B cell (primary cell): Measurements from ENCODE around the gene DEXI. TPM values are rescaled to one million over a fixed set of nuclear protein-coding genes. Genes with fewer than 3 reads are reported as not detected.

Experiments used
- ATAC-seq: fragments of 200-7000 bp; cut with Tn5 transposase; one replicate; pipeline ENCODE4 v1.10.0; 2021; ENCODE audit warnings: low read depth, mild to moderate bottlenecking, moderate number of reproducible peaks, moderate library complexity
- CTCF ChIA-PET: fragments of 350-600 bp; sonication (Branson Sonifier 250); formaldehyde crosslinking; loops from one replicate; lab custom pipeline; 2021; ENCODE audit warnings: antibody characterized with exemption, inconsistent platforms; lab: Charles Lee
- POLR2A ChIA-PET: fragments of 350-600 bp; sonication (Branson Sonifier 250); formaldehyde crosslinking; loops from one replicate; lab custom pipeline; 2021; ENCODE audit warnings: antibody characterized with exemption; lab: Charles Lee
- DNase-seq: peaks from one replicate; pipeline ENCODE4 v3.0.0; 2013
- H2AFZ ChIP-seq: 2 replicates; pipeline ENCODE4 v1.6.1; 2012; ENCODE audit warnings: mild to moderate bottlenecking, low read depth, low read length; ENCODE audit not compliant: insufficient read depth, poor library complexity, severe bottlenecking
- H3K27ac ChIP-seq, 2 donors: 1 replicate in 1 of 2; 2 replicates in 1 of 2; pipeline ENCODE4 v1.5.1; 2012 to 2013; ENCODE audit warnings: low read length in 2 of 2, mild to moderate bottlenecking in 2 of 2, moderate library complexity in 1 of 2
- H3K27me3 ChIP-seq, 4 experiments: fragments of 200-600 bp in 1 of 4; sonication (generic) in 1 of 4; replicated peaks in 1 of 4; 1 replicate in 2 of 4; 2 replicates in 2 of 4; pipeline versions ENCODE4 v1.6.1 to v1.7.0; 2013 to 2016; ENCODE audit warnings: low read length in 3 of 4, mild to moderate bottlenecking in 2 of 4, mixed read lengths in 1 of 4, moderate library complexity in 1 of 4; ENCODE audit not compliant: insufficient read depth in 4 of 4, control insufficient read depth in 3 of 4; ENCODE audit errors: control extremely low read depth in 1 of 4
- H3K36me3 ChIP-seq, 2 experiments: replicated peaks in 1 of 2; 1 replicate in 1 of 2; 2 replicates in 1 of 2; pipeline versions ENCODE4 v1.6.1 to v1.7.1; 2013; ENCODE audit warnings: low read length in 1 of 2; ENCODE audit not compliant: insufficient read depth in 2 of 2, control insufficient read depth in 1 of 2; ENCODE audit errors: control extremely low read depth in 1 of 2, extremely low read depth in 1 of 2
- H3K4me1 ChIP-seq, 2 donors: fragments of 200-600 bp in 1 of 2; sonication (generic) in 1 of 2; 1 replicate in 1 of 2; 2 replicates in 1 of 2; pipeline versions ENCODE4 v1.5.1 to v1.6.1; 2013 to 2017; ENCODE audit warnings: low read length in 2 of 2; ENCODE audit not compliant: control insufficient read depth in 2 of 2, insufficient read depth in 2 of 2
- H3K4me2 ChIP-seq: replicated peaks from 2 replicates; pipeline ENCODE3; 2012; ENCODE audit warnings: mild to moderate bottlenecking, low read depth, low read length; ENCODE audit not compliant: poor library complexity, severe bottlenecking
- H3K4me3 ChIP-seq, 5 experiments: fragments of 200-600 bp in 1 of 5; sonication (generic) in 1 of 5; 1 replicate in 3 of 5; 2 replicates in 2 of 5; pipeline versions ENCODE4 v1.5.1 to v1.7.0; 2011 to 2016; ENCODE audit warnings: low read length in 4 of 5, mild to moderate bottlenecking in 4 of 5, low read depth in 2 of 5, control low read depth in 1 of 5, moderate library complexity in 1 of 5; ENCODE audit not compliant: insufficient read depth in 1 of 5; ENCODE audit errors: control extremely low read depth in 1 of 5, extremely low read depth in 1 of 5
- H3K79me2 ChIP-seq: fragments of 200-600 bp; sonication (generic); one replicate; pipeline ENCODE4 v1.6.0; 2016; ENCODE audit warnings: low read length; ENCODE audit not compliant: control insufficient read depth, insufficient read depth
- H3K9ac ChIP-seq: fragments of 200-600 bp; sonication (generic); 2 replicates; pipeline ENCODE4 v1.6.1; 2017; ENCODE audit warnings: mild to moderate bottlenecking, low read length, moderate library complexity
- H3K9me3 ChIP-seq, 3 donors: one replicate each; pipeline versions ENCODE4 v1.6.1 to v1.7.1; 2013; ENCODE audit warnings: low read length in 2 of 3; ENCODE audit not compliant: control insufficient read depth in 2 of 3, insufficient read depth in 1 of 3; ENCODE audit errors: control extremely low read depth in 1 of 3
- H4K20me1 ChIP-seq: 2 replicates; pipeline ENCODE4 v1.6.0; 2012; ENCODE audit warnings: mild to moderate bottlenecking, low read length; ENCODE audit not compliant: insufficient read depth, control insufficient read depth, poor library complexity, severe bottlenecking
- H3K27ac Mint-ChIP-seq: one replicate; pipeline ENCODE4 v1.8.0; 2021; ENCODE audit warnings: mixed read lengths
- H3K27me3 Mint-ChIP-seq: one replicate; pipeline ENCODE4 v1.8.0; 2021; ENCODE audit warnings: mixed read lengths
- H3K4me1 Mint-ChIP-seq: one replicate; pipeline ENCODE4 v1.8.0; 2021; ENCODE audit warnings: mixed read lengths
- H3K4me3 Mint-ChIP-seq: one replicate; pipeline ENCODE4 v1.8.0; 2021; ENCODE audit warnings: mixed read lengths
- H3K9me3 Mint-ChIP-seq: one replicate; pipeline ENCODE4 v1.8.0; 2022; ENCODE audit warnings: mixed read lengths; ENCODE audit not compliant: insufficient read depth
- CTCF ChIP-seq: fragments of 200-600 bp; IDR thresholded peaks from one replicate; pipeline ENCODE4 v1.8.0; 2022; ENCODE audit warnings: antibody characterized with exemption, mild to moderate bottlenecking
- EZH2 ChIP-seq: IDR thresholded peaks from 2 replicates; pipeline ENCODE4 v1.6.1; 2012; ENCODE audit warnings: borderline replicate concordance, low read depth, mild to moderate bottlenecking, moderate library complexity, low read length; ENCODE audit not compliant: insufficient read depth, poor library complexity, severe bottlenecking
- WGBS: methylation state at CpG from one replicate; pipeline ENCODE4 v1.1.5; 2013; ENCODE audit warnings: missing lambda C conversion rate; ENCODE audit not compliant: insufficient coverage; 5-methylcytosine and 5-hydroxymethylcytosine counted together
- intact Hi-C: fragments of 100-400 bp; cut with micrococcal nuclease; formaldehyde crosslinking; loops from one replicate; pipeline ENCODE4 v1.10.0; 2022
- polyA plus RNA-seq: library from polyadenylated mRNA; depleted of rRNA; stranded (reverse); fragments of >200 nt; gene quantifications from 2 replicates; pipeline ENCODE4 v1.2.3, GENCODE V29; 2012
- total RNA-seq, 2 donors: library from RNA; stranded (reverse); fragments of 120-200 nt in 1 of 2; gene quantifications; 1 replicate in 1 of 2; 2 replicates in 1 of 2; pipeline versions ENCODE4 v1.2.3 to v1.2.4, GENCODE V29; 2013 to 2022

DEXI gene
- total and polyA plus RNA-seq, 2 donors (not counting 1 experiment from before 2014, with no cell fraction given) = 9.1 to 17.7 TPM

DNA sequence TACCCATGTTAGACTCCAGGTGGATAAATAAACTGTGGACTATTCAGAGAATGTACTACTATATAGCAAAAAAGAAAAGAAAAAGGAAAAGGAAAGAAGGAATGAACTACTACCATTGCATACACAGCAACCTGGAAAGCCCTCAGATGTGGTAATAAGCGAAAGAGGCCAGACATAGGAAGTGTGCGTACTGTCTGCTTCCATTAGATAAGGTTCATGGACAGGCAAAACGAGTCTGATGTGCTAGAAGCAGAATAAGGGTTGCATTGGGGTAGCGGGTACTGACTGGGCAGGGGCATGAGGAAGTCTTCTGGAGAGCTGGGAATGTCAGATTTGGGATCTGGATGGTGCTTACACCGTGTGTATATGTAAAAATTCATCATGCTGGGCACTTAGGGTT lies 23.9 kb upstream of the DEXI start:
- POLR2A ChIA-PET = interaction anchor here (0.6 to 3.6 kb wide), 4 partner anchors 15 to 290 kb away, joined by 3 to 32 read pairs (median 11); partner anchors contain the start of gene SOCS1
- Mint-ChIP-seq H3K27ac (peak overlapping the region; percentile 86), H3K4me1 (peaks cover 39% of the 10 kb centered on the region), H3K9me3 (no peaks in the 10 kb centered on the region), H3K4me3 (peak overlapping the region; percentile 62), H3K27me3 (no peaks in the 10 kb centered on the region)
- Histone ChIP-seq H3K27ac (peak overlapping the region in 1 of 2 donors; percentile 28), H3K9ac (no peak overlapping the region), H3K79me2 (peaks cover 42% of the 10 kb centered on the region), H2AFZ (no peak overlapping the region), H3K36me3 (peaks cover 0 to 78% of the 10 kb centered on the region in 2 experiments), H3K4me2 (peak overlapping the region; percentile 57), H4K20me1 (peaks cover 11% of the 10 kb centered on the region), H3K4me1 (peaks cover 23 to 27% of the 10 kb centered on the region in 2 donors), H3K9me3 (no peaks in the 10 kb centered on the region), H3K27me3 (no peaks in the 10 kb centered on the region), H3K4me3 (no peak overlapping the region)
- DNase-seq = no peak
- intact Hi-C loops = loop anchor here (10.0 kb wide), 3 partner anchors 569 to 719 kb away; partner anchors contain the start of gene LITAF
- 76% methylated on average over 4 of the region's 5 CpGs for WGBS
- no peak for ATAC-seq
- CTCF ChIA-PET = interaction anchor here (0.6 to 11.4 kb wide), 21 partner anchors 8 to 749 kb away, joined by 3 to 142 read pairs (median 7); no protein-coding TSS in a partner anchor
- TF ChIP-seq EZH2 (no peak), CTCF (no peak)

- H3K4me1 Mint-ChIP-seq = peaks cover 39% of the 10 kb centered on the region
- peak overlapping the region; percentile 62 for H3K4me3 Mint-ChIP-seq
- Histone ChIP-seq H4K20me1 (peaks cover 11% of the 10 kb centered on the region), H3K27me3 (no peaks in the 10 kb centered on the region), H3K27ac (peak overlapping the region in 1 of 2 donors; percentile 66), H3K79me2 (peaks cover 46% of the 10 kb centered on the region), H3K9me3 (no peaks in the 10 kb centered on the region), H3K4me2 (peak overlapping the region; percentile 57), H3K9ac (peak overlapping the region; percentile 24), H3K4me3 (no peak overlapping the region), H3K4me1 (peaks cover 23 to 27% of the 10 kb centered on the region in 2 donors), H3K36me3 (peaks cover 0 to 75% of the 10 kb centered on the region in 2 experiments), H2AFZ (no peak overlapping the region)
- intact Hi-C loops = loop anchor here (1.0 to 10.0 kb wide), 7 partner anchors 129 to 719 kb away; partner anchors contain the start of gene LITAF
- H3K9me3 Mint-ChIP-seq = no peaks in the 10 kb centered on the region
- DNase-seq = peak; percentile 82
- peak; percentile 75 for ATAC-seq
- CTCF ChIA-PET = interaction anchor here (0.5 to 11.4 kb wide), 35 partner anchors 9 to 752 kb away, joined by 3 to 142 read pairs (median 4); partner anchors contain the start of genes CLEC16A and SOCS1
- no peak for TF ChIP-seq CTCF
- TF ChIP-seq EZH2 = no peak
- H3K27ac Mint-ChIP-seq = peak overlapping the region; percentile 86
- WGBS = 80% methylated on average over 1 of the region's 6 CpGs
- no peaks in the 10 kb centered on the region for H3K27me3 Mint-ChIP-seq
- POLR2A ChIA-PET = interaction anchor here (0.6 to 3.6 kb wide), 13 partner anchors 16 to 405 kb away, joined by 3 to 32 read pairs (median 5); partner anchors contain the start of genes DEXI and SOCS1
These were observed 23.3 kb upstream of the DEXI start for GRCh38 chr16:10965440-10966061.
